B cell (primary cell): ENCODE measurements around the gene EPHB1.

Experiments
- EZH2 ChIP-seq: IDR thresholded peaks from 2 replicates; pipeline ENCODE4 v1.6.1; 2012; ENCODE audit warnings: borderline replicate concordance, low read depth, mild to moderate bottlenecking, moderate library complexity, low read length; ENCODE audit not compliant: insufficient read depth, poor library complexity, severe bottlenecking
- TF ChIP-seq, protein P1 (sequence below): fragments of 200-600 bp; IDR thresholded peaks from one replicate; pipeline ENCODE4 v1.8.0; 2022; ENCODE audit warnings: antibody characterized with exemption, mild to moderate bottlenecking

DNA sequence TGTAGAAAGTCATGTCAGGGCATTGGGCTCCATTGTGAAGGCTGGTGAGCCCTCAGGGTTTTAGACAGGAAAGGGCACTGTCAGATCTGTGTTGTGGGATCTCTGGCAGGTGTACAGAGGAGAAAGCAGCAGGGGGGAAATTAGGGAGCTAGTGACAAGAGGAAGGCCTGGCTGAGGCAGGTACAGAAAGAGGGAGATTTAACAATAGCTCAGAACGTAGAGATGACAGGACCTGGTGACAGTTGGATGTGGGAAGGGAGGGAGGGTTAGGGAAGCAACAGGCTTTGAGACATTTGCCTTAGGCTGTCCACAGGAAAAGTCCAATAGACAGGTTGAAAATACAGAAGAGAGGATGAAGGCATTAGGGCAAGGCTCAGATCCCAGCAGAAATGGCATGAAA lies 288.1 kb downstream of the EPHB1 start:
- TF ChIP-seq, protein P1, sequence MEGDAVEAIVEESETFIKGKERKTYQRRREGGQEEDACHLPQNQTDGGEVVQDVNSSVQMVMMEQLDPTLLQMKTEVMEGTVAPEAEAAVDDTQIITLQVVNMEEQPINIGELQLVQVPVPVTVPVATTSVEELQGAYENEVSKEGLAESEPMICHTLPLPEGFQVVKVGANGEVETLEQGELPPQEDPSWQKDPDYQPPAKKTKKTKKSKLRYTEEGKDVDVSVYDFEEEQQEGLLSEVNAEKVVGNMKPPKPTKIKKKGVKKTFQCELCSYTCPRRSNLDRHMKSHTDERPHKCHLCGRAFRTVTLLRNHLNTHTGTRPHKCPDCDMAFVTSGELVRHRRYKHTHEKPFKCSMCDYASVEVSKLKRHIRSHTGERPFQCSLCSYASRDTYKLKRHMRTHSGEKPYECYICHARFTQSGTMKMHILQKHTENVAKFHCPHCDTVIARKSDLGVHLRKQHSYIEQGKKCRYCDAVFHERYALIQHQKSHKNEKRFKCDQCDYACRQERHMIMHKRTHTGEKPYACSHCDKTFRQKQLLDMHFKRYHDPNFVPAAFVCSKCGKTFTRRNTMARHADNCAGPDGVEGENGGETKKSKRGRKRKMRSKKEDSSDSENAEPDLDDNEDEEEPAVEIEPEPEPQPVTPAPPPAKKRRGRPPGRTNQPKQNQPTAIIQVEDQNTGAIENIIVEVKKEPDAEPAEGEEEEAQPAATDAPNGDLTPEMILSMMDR = no peak
- TF ChIP-seq EZH2 = no peak
